Parathyroid adenoma (tissue), 2 donors: ENCODE results near the gene CDYL2.
A peak's percentile ranks its signal among the peaks of the same experiment; 100 is the strongest.

Experiments used
- H2AFZ ChIP-seq: fragments of 300-600 bp; sonication (generic); one replicate; pipeline ENCODE4 v1.7.0; 2017; ENCODE audit warnings: antibody characterized with exemption, mild to moderate bottlenecking
- H3K27ac ChIP-seq: fragments of 300-600 bp; sonication (generic); one replicate; pipeline ENCODE4 v1.7.0; 2017
- H3K27me3 ChIP-seq: fragments of 300-600 bp; sonication (generic); one replicate; pipeline ENCODE4 v1.7.0; 2017; ENCODE audit warnings: low read length; ENCODE audit not compliant: control insufficient read depth, insufficient read depth
- H3K36me3 ChIP-seq: fragments of 300-600 bp; sonication (generic); one replicate; pipeline ENCODE4 v1.7.0; 2017; ENCODE audit warnings: low read length; ENCODE audit not compliant: control insufficient read depth, insufficient read depth
- H3K4me1 ChIP-seq: fragments of 300-600 bp; sonication (generic); one replicate; pipeline ENCODE4 v1.7.0; 2017; ENCODE audit warnings: control low read depth
- H3K4me2 ChIP-seq: fragments of 300-600 bp; sonication (generic); one replicate; pipeline ENCODE4 v1.7.0; 2017; ENCODE audit warnings: low read length
- H3K4me3 ChIP-seq: fragments of 300-600 bp; sonication (generic); one replicate; pipeline ENCODE4 v1.7.0; 2017; ENCODE audit warnings: low read depth, low read length
- H3K79me2 ChIP-seq: fragments of 300-600 bp; sonication (generic); one replicate; pipeline ENCODE4 v1.7.0; 2017; ENCODE audit warnings: control low read depth
- H3K9ac ChIP-seq: fragments of 300-600 bp; sonication (generic); one replicate; pipeline ENCODE4 v1.7.0; 2017; ENCODE audit warnings: mild to moderate bottlenecking
- H3K9me3 ChIP-seq: fragments of 300-600 bp; sonication (generic); one replicate; pipeline ENCODE4 v1.7.0; 2017; ENCODE audit warnings: low read length; ENCODE audit not compliant: control insufficient read depth
- TF ChIP-seq, protein P1 (sequence below): fragments of 300-600 bp; sonication (generic); IDR thresholded peaks from one replicate; pipeline ENCODE4 v1.7.0; 2017; ENCODE audit warnings: antibody characterized with exemption, mild to moderate bottlenecking
- donor health status: primary hyperparathyroidism.

The CDYL2 gene

DNA sequence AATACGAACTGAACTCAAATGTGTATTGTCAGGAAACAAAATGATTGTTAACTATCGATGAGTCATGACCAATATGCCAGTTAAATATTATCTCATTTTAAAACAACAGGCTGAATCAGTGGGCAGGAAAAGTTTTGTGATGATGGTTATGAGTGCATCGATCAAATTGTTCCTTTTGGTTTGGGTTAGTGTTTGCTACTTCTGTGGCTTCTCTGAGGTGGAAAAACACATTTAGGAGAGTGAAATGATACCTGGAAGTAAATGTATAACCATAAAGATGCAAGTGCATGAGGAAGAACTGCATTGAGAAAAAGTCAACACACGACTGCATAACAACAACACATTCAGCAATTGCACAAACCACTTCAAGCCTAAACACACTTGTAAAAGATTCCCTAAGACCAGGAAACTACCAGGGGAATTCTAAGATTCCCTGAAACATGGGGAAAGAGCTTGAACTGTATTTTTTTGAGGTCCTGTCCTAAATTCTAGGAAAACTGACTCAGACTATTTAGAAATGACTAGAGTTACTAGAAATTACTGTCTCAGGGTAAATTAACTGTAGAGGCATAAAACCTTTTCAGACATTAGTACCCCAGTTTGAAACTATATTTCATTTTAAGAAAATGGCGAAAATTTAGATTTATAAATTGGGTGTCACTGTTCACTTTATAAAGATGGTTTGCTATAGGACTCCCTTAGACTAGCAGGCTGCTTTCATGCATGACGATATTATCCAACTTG is 44.8 kb downstream of the CDYL2 start:
- H3K4me3 ChIP-seq, result no peak overlapping the region
- no peak overlapping the region for H2AFZ ChIP-seq
- H3K4me2 ChIP-seq, result no peak overlapping the region
- no peak overlapping the region for H3K27ac ChIP-seq
- no peaks in the 10 kb centered on the region for H3K9me3 ChIP-seq
- no peaks in the 10 kb centered on the region for H3K36me3 ChIP-seq
- H3K9ac ChIP-seq, result no peak overlapping the region
- H3K4me1 ChIP-seq, result no peaks in the 10 kb centered on the region
- H3K27me3 ChIP-seq, result no peaks in the 10 kb centered on the region
- TF ChIP-seq, protein P1, sequence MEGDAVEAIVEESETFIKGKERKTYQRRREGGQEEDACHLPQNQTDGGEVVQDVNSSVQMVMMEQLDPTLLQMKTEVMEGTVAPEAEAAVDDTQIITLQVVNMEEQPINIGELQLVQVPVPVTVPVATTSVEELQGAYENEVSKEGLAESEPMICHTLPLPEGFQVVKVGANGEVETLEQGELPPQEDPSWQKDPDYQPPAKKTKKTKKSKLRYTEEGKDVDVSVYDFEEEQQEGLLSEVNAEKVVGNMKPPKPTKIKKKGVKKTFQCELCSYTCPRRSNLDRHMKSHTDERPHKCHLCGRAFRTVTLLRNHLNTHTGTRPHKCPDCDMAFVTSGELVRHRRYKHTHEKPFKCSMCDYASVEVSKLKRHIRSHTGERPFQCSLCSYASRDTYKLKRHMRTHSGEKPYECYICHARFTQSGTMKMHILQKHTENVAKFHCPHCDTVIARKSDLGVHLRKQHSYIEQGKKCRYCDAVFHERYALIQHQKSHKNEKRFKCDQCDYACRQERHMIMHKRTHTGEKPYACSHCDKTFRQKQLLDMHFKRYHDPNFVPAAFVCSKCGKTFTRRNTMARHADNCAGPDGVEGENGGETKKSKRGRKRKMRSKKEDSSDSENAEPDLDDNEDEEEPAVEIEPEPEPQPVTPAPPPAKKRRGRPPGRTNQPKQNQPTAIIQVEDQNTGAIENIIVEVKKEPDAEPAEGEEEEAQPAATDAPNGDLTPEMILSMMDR, result no peak
- H3K79me2 ChIP-seq, result no peaks in the 10 kb centered on the region

DNA sequence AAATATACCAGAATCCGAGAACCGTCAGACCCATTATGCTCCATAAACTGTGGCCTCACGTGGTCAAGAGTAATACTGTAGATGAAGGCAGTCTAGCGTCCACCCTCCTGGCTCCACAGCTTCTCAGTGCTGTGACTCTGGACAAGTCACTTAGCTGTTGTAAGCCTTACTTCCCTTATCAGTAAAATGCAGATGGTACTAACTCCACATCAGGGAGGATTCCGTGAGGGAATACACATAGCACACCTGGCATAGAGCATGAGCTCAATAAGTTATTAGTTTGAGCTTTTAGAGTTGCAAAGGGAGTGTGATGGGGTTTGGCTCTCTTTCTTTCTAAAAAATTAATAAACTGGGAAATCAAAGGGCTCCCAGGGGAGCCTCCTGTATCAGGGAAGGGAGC is 49.9 kb downstream of the CDYL2 start:
- H2AFZ ChIP-seq, result no peak overlapping the region
- no peak overlapping the region for H3K27ac ChIP-seq

GRCh38 chr16:80752541-80752940 is 51.9 kb downstream of the CDYL2 start:
- Histone ChIP-seq H3K9me3 (no peaks in the 10 kb centered on the region), H3K4me3 (no peak overlapping the region), H3K4me2 (no peak overlapping the region), H3K4me1 (peaks cover 3% of the 10 kb centered on the region), H3K27ac (no peak overlapping the region), H3K27me3 (no peaks in the 10 kb centered on the region), H3K9ac (no peak overlapping the region), H3K36me3 (no peaks in the 10 kb centered on the region), H3K79me2 (no peaks in the 10 kb centered on the region), H2AFZ (no peak overlapping the region)
- TF ChIP-seq, protein P1, result no peak

More for the DNA sequence above, 49.9 kb downstream of the CDYL2 start:
- Histone ChIP-seq H3K36me3 (no peaks in the 10 kb centered on the region), H3K79me2 (no peaks in the 10 kb centered on the region), H3K4me2 (no peak overlapping the region), H3K9ac (no peak overlapping the region), H3K9me3 (no peaks in the 10 kb centered on the region), H3K4me3 (no peak overlapping the region), H3K4me1 (peaks cover 3% of the 10 kb centered on the region), H3K27me3 (no peaks in the 10 kb centered on the region)
- TF ChIP-seq, protein P1, result no peak

DNA sequence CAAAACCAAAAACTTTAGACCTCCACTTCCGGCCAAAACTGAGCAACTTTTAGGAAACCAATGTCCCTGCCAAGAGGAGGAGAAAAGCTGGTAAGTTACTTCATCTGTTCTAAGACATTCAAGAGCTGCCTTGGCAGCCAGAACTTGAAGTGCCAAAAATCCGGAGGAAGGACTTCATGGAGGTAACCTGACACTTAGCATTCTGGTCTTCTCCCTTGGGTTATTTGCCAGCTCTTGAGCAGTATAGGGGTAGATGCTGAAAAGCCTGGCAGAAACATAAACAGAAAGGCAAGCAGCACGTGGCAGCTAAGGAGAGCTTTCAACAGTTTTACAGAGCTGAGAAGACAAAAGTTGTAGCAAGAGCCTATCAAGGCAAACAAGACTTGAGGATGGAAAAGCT is 53.2 kb downstream of the CDYL2 start:
- TF ChIP-seq, protein P1, result no peak
- Histone ChIP-seq H2AFZ (no peak overlapping the region), H3K9ac (no peak overlapping the region), H3K27me3 (no peaks in the 10 kb centered on the region), H3K4me2 (peak overlapping the region; percentile 39), H3K4me3 (no peak overlapping the region), H3K36me3 (no peaks in the 10 kb centered on the region), H3K27ac (no peak overlapping the region), H3K79me2 (no peaks in the 10 kb centered on the region), H3K9me3 (no peaks in the 10 kb centered on the region), H3K4me1 (peaks cover 3% of the 10 kb centered on the region)

DNA sequence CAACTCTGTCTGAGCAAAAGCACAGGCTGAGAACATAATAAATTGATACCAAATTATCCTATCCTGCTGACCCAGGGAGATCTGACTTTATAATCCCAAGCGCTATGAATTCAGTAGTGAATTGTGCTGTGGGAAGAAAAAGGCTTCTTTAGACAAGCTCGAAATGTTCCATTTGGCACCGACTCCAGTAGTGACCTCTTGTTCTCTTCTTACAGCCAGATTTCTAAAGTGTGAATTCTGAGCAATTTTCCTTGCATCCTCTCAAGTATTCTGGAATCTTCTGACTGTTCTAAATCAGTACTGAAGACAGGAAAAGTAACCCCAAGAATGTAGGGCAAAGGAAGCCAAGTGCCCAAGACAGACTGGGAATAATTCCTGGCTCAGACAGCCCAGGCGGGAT is 58.2 kb downstream of the CDYL2 start:
- no peak overlapping the region for H2AFZ ChIP-seq
- TF ChIP-seq, protein P1, result no peak
- no peak overlapping the region for H3K4me3 ChIP-seq
- H3K27ac ChIP-seq, result no peak overlapping the region
- H3K9ac ChIP-seq, result no peak overlapping the region
- no peaks in the 10 kb centered on the region for H3K9me3 ChIP-seq
- no peaks in the 10 kb centered on the region for H3K36me3 ChIP-seq
- no peaks in the 10 kb centered on the region for H3K27me3 ChIP-seq
- H3K79me2 ChIP-seq, result no peaks in the 10 kb centered on the region
- no peaks in the 10 kb centered on the region for H3K4me1 ChIP-seq
- H3K4me2 ChIP-seq, result no peak overlapping the region
